Neural cell (in vitro differentiated cells): ENCODE results near the gene FHOD3.

Source experiments
- CTCF ChIP-seq: fragments of 450-650 bp; IDR thresholded peaks from 2 replicates; pipeline ENCODE4 v1.5.1; 2014; ENCODE audit warnings: antibody characterized with exemption, mild to moderate bottlenecking, moderate library complexity; ENCODE audit not compliant: poor library complexity, severe bottlenecking
- TAF1 ChIP-seq: IDR thresholded peaks from 2 replicates; pipeline ENCODE4 v1.6.1; 2012; ENCODE audit warnings: low read depth

- no peak for TF ChIP-seq CTCF
- no peak for TF ChIP-seq TAF1
Measured at GRCh38 chr18:36805105-36805504, 507.6 kb downstream of the FHOD3 start.
